PC-3 (cell line): ENCODE data around the gene KRTAP27-1.

ENCODE experiments used
- CTCF ChIP-seq: fragments of 300-600 bp; sonication (generic); conservative IDR thresholded peaks from 2 replicates; pipeline ENCODE4 v1.5.1; 2017; ENCODE audit warnings: antibody characterized with exemption, low read depth, mild to moderate bottlenecking, low read length
- EZH2 ChIP-seq: fragments of 300-600 bp; sonication (generic); IDR thresholded peaks from one replicate; pipeline ENCODE4 v1.6.1; 2017; ENCODE audit warnings: antibody characterized with exemption, mild to moderate bottlenecking, low read length; ENCODE audit not compliant: unreplicated experiment
- EZH2phosphoT487 ChIP-seq: fragments of 300-600 bp; sonication (generic); IDR thresholded peaks from 2 replicates; pipeline ENCODE4 v1.6.1; 2018; ENCODE audit warnings: mild to moderate bottlenecking, antibody characterized with exemption, low read length, borderline replicate concordance

- TF ChIP-seq CTCF (no peak), EZH2phosphoT487 (no peak), EZH2 (no peak)
These were observed 48.3 kb downstream of the KRTAP27-1 start, which contains the start of gene KRTAP25-1 for GRCh38 chr21:30289215-30289614.
